Dendritic cell treated with granulocyte-macrophage colony-stimulating factor and Interleukin-4, amounts not matched to agents 40 ng/mL and 50 ng/mL, for 4 days (primary cell): ENCODE data around the gene DHRS3.

Source experiments
- H3K27ac Mint-ChIP-seq: one replicate; pipeline ENCODE4 v1.8.0; 2022; ENCODE audit warnings: mild to moderate bottlenecking, mixed read lengths
- H3K27me3 Mint-ChIP-seq: one replicate; pipeline ENCODE4 v1.8.0; 2022; ENCODE audit warnings: mild to moderate bottlenecking, mixed read lengths
- H3K36me3 Mint-ChIP-seq: one replicate; pipeline ENCODE4 v1.8.0; 2022; ENCODE audit warnings: low read depth, mixed read lengths
- H3K4me1 Mint-ChIP-seq: one replicate; pipeline ENCODE4 v1.8.0; 2022; ENCODE audit warnings: low read depth, mixed read lengths
- H3K4me3 Mint-ChIP-seq: one replicate; pipeline ENCODE4 v1.8.0; 2022; ENCODE audit warnings: mild to moderate bottlenecking, moderate library complexity, mixed read lengths
- H3K9me3 Mint-ChIP-seq: one replicate; pipeline ENCODE4 v1.8.0; 2022; ENCODE audit warnings: mixed read lengths
- intact Hi-C: fragments of 100-400 bp; cut with micrococcal nuclease; formaldehyde crosslinking; loops from one replicate; pipeline ENCODE4 v1.15.0; 2022

DHRS3 gene

GRCh38 chr1:12556957-12557935 is 60.8 kb downstream of the DHRS3 start:
- Mint-ChIP-seq H3K27me3 (peaks cover 1% of the 10 kb centered on the region), H3K36me3 (no peaks in the 10 kb centered on the region), H3K9me3 (peaks cover 4% of the 10 kb centered on the region), H3K4me3 (no peak overlapping the region), H3K27ac (no peak overlapping the region), H3K4me1 (peaks cover 4% of the 10 kb centered on the region)
- intact Hi-C loops: no loop called here

GRCh38 chr1:12556368-12556930 is 61.6 kb downstream of the DHRS3 start:
- peaks cover 1% of the 10 kb centered on the region for H3K27me3 Mint-ChIP-seq
- H3K27ac Mint-ChIP-seq: no peak overlapping the region
- H3K4me1 Mint-ChIP-seq: peaks cover 4% of the 10 kb centered on the region
- no peaks in the 10 kb centered on the region for H3K36me3 Mint-ChIP-seq
- intact Hi-C loops: no loop called here
- no peak overlapping the region for H3K4me3 Mint-ChIP-seq
- H3K9me3 Mint-ChIP-seq: no peaks in the 10 kb centered on the region

GRCh38 chr1:12555411-12556367 is 62.3 kb downstream of the DHRS3 start:
- H3K4me1 Mint-ChIP-seq: peaks cover 4% of the 10 kb centered on the region
- H3K27me3 Mint-ChIP-seq: peaks cover 1% of the 10 kb centered on the region
- H3K9me3 Mint-ChIP-seq: no peaks in the 10 kb centered on the region
- H3K36me3 Mint-ChIP-seq: no peaks in the 10 kb centered on the region
- no peak overlapping the region for H3K27ac Mint-ChIP-seq
- intact Hi-C loops: no loop called here
- H3K4me3 Mint-ChIP-seq: no peak overlapping the region

- intact Hi-C loops: loop anchor here (5.0 kb wide), 1 partner anchor 68 kb away; no protein-coding TSS in a partner anchor
- peaks cover 1% of the 10 kb centered on the region for H3K27me3 Mint-ChIP-seq
- H3K36me3 Mint-ChIP-seq: no peaks in the 10 kb centered on the region
- H3K4me3 Mint-ChIP-seq: no peak overlapping the region
- H3K4me1 Mint-ChIP-seq: peaks cover 4% of the 10 kb centered on the region
- no peaks in the 10 kb centered on the region for H3K9me3 Mint-ChIP-seq
- H3K27ac Mint-ChIP-seq: no peak overlapping the region
These were observed 63.3 kb downstream of the DHRS3 start for GRCh38 chr1:12554521-12555305.

GRCh38 chr1:12553963-12554362 is 64.0 kb downstream of the DHRS3 start:
- H3K4me1 Mint-ChIP-seq: peaks cover 4% of the 10 kb centered on the region
- peaks cover 1% of the 10 kb centered on the region for H3K27me3 Mint-ChIP-seq
- no peaks in the 10 kb centered on the region for H3K36me3 Mint-ChIP-seq
- no peaks in the 10 kb centered on the region for H3K9me3 Mint-ChIP-seq
- intact Hi-C loops: loop anchor here (5.0 kb wide), 1 partner anchor 68 kb away; no protein-coding TSS in a partner anchor
- H3K27ac Mint-ChIP-seq: no peak overlapping the region
- no peak overlapping the region for H3K4me3 Mint-ChIP-seq

- no peaks in the 10 kb centered on the region for H3K9me3 Mint-ChIP-seq
- no peak overlapping the region for H3K27ac Mint-ChIP-seq
- H3K36me3 Mint-ChIP-seq: no peaks in the 10 kb centered on the region
- peaks cover 1% of the 10 kb centered on the region for H3K27me3 Mint-ChIP-seq
- peaks cover 4% of the 10 kb centered on the region for H3K4me1 Mint-ChIP-seq
- intact Hi-C loops: loop anchor here (5.0 kb wide), 1 partner anchor 69 kb away; no protein-coding TSS in a partner anchor
- no peak overlapping the region for H3K4me3 Mint-ChIP-seq
These were observed 64.8 kb downstream of the DHRS3 start for GRCh38 chr1:12552951-12553921.

GRCh38 chr1:12552111-12552888 is 65.7 kb downstream of the DHRS3 start:
- Mint-ChIP-seq H3K27me3 (peaks cover 1% of the 10 kb centered on the region), H3K36me3 (no peaks in the 10 kb centered on the region), H3K4me1 (peaks cover 4% of the 10 kb centered on the region), H3K4me3 (no peak overlapping the region), H3K27ac (no peak overlapping the region), H3K9me3 (no peaks in the 10 kb centered on the region)
- intact Hi-C loops: loop anchor here (5.0 kb wide), 1 partner anchor 70 kb away; no protein-coding TSS in a partner anchor

- intact Hi-C loops: loop anchor here (5.0 kb wide), 1 partner anchor 71 kb away; no protein-coding TSS in a partner anchor
- Mint-ChIP-seq H3K27ac (no peak overlapping the region), H3K9me3 (no peaks in the 10 kb centered on the region)
These were observed 66.4 kb downstream of the DHRS3 start for GRCh38 chr1:12551584-12551983.

GRCh38 chr1:12549460-12550349 is 68.3 kb downstream of the DHRS3 start:
- Mint-ChIP-seq H3K4me1 (no peaks in the 10 kb centered on the region), H3K27ac (no peak overlapping the region)
- intact Hi-C loops: loop anchor here (5.0 kb wide), 1 partner anchor 73 kb away; no protein-coding TSS in a partner anchor

More at GRCh38 chr1:12551584-12551983, 66.4 kb downstream of the DHRS3 start:
- Mint-ChIP-seq H3K36me3 (no peaks in the 10 kb centered on the region), H3K4me3 (no peak overlapping the region), H3K27me3 (no peaks in the 10 kb centered on the region), H3K4me1 (peaks cover 2% of the 10 kb centered on the region)

GRCh38 chr1:12548973-12549459 is 69.0 kb downstream of the DHRS3 start:
- H3K9me3 Mint-ChIP-seq: no peaks in the 10 kb centered on the region
- H3K4me1 Mint-ChIP-seq: no peaks in the 10 kb centered on the region
- H3K36me3 Mint-ChIP-seq: no peaks in the 10 kb centered on the region
- H3K27ac Mint-ChIP-seq: no peak overlapping the region
- no peak overlapping the region for H3K4me3 Mint-ChIP-seq
- intact Hi-C loops: no loop called here
- H3K27me3 Mint-ChIP-seq: peaks cover 2% of the 10 kb centered on the region

More at GRCh38 chr1:12549460-12550349, 68.3 kb downstream of the DHRS3 start:
- H3K27me3 Mint-ChIP-seq: no peaks in the 10 kb centered on the region
- no peak overlapping the region for H3K4me3 Mint-ChIP-seq
- no peaks in the 10 kb centered on the region for H3K36me3 Mint-ChIP-seq
- H3K9me3 Mint-ChIP-seq: no peaks in the 10 kb centered on the region
